GM12891 (cell line): ENCODE results near the gene TSPAN18.

Experiments
- DNase-seq: peaks from one replicate; pipeline ENCODE4 v3.0.0; 2011; ENCODE audit warnings: low spot score; ENCODE audit not compliant: insufficient read length
- FAIRE-seq: peaks from 2 replicates; lab custom pipeline; 2011; peaks lifted over from hg19 to GRCh38; lab: Jason Lieb, UNC
- PAX5 ChIP-seq: IDR thresholded peaks from 2 replicates; pipeline ENCODE4 v1.6.1; 2011; ENCODE audit warnings: low read length, moderate library complexity, mild to moderate bottlenecking; ENCODE audit not compliant: insufficient read depth, severe bottlenecking
- POLR2A ChIP-seq: IDR thresholded peaks from 2 replicates; pipeline ENCODE4 v1.6.1; 2011; ENCODE audit warnings: low read depth, low read length, control low read depth
- POLR2AphosphoS5 ChIP-seq: IDR thresholded peaks from 2 replicates; pipeline ENCODE4 v1.6.1; 2011; ENCODE audit warnings: low read depth, low read length, control low read depth
- POU2F2 ChIP-seq: IDR thresholded peaks from 2 replicates; pipeline ENCODE4 v1.6.1; 2011; ENCODE audit warnings: low read depth, mild to moderate bottlenecking, control low read depth, low read length, moderate library complexity
- SPI1 ChIP-seq: IDR thresholded peaks from 2 replicates; pipeline ENCODE4 v1.6.1; 2011; ENCODE audit warnings: low read depth, low read length, control low read depth
- TAF1 ChIP-seq: IDR thresholded peaks from 2 replicates; pipeline ENCODE4 v1.6.1; 2011; ENCODE audit warnings: low read depth, low read length, control low read depth

TSPAN18 gene

GRCh38 chr11:44766972-44767278 lies 40.2 kb downstream of the TSPAN18 start:
- TF ChIP-seq POLR2A (no peak), SPI1 (no peak), PAX5 (no peak), TAF1 (no peak), POLR2AphosphoS5 (no peak), POU2F2 (no peak)
- DNase-seq: no peak
- no peak for FAIRE-seq

- DNase-seq (no peak), FAIRE-seq (no peak)
- TF ChIP-seq SPI1 (no peak), TAF1 (no peak), PAX5 (no peak), POLR2AphosphoS5 (no peak), POLR2A (no peak), POU2F2 (no peak)
These were observed 40.7 kb downstream of the TSPAN18 start for GRCh38 chr11:44767421-44767820.

DNA sequence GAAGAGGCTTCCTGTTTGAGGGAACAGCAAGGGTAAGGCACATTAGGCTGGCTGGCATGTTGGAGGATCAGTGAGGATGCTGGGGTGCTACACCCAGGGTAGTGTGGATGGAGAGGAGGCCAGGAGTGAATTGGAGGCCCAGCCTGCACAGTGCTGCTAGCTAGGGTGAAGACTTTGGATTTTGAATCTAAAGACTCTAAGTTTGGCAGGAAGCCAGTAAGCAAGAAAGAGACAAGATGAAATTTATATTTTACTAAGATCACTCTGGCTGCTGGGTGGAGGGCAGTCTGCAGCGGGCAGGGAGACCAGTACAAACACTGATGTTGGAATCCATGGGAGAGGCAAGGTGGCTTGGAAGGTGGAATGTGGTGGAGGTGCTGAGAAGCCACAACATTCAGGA lies 43.6 kb downstream of the TSPAN18 start:
- no peak for FAIRE-seq
- no peak for DNase-seq
- no peak for TF ChIP-seq POU2F2
- no peak for TF ChIP-seq SPI1
- no peak for TF ChIP-seq PAX5
- TF ChIP-seq POLR2A: no peak
- TF ChIP-seq TAF1: no peak
- TF ChIP-seq POLR2AphosphoS5: no peak

DNA sequence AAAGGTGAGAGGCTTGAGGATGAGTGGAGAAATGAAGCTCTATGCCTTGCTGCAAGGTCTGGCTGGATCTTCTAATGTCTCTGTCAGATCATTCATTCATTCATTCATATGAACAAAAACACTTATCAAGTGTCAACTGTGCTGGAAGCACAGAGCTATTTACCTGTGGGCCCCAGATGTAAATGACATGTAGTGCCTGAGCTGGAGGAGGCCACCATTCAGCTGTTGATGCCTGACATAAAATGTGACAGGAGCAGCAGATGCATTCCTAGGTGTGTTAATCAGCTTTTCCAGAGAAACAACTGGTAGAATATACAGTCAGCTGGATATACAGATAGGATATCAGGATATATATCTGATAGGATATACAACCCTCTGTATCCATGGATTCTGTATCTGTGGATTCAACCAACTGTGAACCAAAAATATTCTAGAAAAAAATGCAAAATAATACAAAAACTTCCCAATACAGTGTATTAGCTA lies 44.5 kb downstream of the TSPAN18 start:
- no peak for TF ChIP-seq SPI1
- TF ChIP-seq POU2F2: no peak
- no peak for TF ChIP-seq POLR2A
- no peak for TF ChIP-seq PAX5
- TF ChIP-seq POLR2AphosphoS5: no peak
- TF ChIP-seq TAF1: no peak
- FAIRE-seq (no peak), DNase-seq (no peak)

DNA sequence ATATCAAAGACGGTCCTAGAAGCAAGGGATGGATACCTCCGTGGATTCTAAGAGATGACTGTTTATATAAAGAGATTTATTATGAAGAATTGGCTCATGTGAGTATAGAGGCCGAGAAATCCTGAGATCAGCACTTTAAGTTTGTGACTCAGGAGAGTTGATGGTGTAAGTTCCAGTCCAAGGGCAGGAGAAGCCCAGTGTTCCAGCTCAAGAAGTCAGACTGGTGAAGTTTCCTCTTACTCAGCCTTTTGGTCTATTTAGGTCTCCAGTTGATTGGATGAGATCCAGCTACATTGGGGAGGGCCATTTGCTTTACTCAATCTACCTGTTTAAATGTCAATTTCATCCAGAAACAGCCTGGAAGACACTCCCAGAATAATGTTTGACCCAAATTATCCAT lies 45.1 kb downstream of the TSPAN18 start:
- no peak for DNase-seq
- no peak for FAIRE-seq
- TF ChIP-seq SPI1 (no peak), POLR2AphosphoS5 (no peak), TAF1 (no peak), POLR2A (no peak), PAX5 (no peak), POU2F2 (no peak)

DNA sequence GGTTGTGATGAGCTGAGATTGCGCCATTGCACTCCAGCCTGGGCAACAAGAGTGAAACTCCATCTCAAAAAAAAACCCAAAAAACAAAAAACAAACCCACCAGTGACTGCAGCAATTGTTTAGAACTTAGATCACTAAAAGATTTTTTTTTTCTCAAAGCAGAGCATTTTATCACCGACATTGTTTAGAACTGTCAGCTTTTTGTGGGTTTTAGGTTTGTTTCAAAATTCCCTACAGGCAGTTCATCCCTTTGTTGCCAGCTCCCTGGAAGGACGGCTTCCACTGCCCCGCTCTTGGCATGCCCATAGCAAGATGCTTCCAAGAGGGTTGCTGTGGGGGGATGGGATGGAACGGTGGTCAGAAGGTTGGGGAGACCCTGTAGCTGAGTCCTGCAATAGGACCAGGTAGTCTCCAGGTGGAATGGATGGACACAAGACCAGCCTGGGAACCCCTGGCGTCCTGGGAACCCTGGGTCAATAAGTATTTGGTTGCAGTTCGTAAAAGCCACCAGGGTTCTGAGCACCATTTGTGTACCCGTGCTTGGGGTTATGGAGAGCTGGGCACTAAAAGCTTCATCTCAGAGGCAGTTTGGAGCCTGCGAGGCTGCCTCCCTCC lies 46.7 kb downstream of the TSPAN18 start:
- no peak for TF ChIP-seq TAF1
- no peak for TF ChIP-seq POLR2AphosphoS5
- TF ChIP-seq PAX5: no peak
- TF ChIP-seq POU2F2: no peak
- no peak for TF ChIP-seq POLR2A
- no peak for TF ChIP-seq SPI1
- DNase-seq (no peak), FAIRE-seq (no peak)

- no peak for FAIRE-seq
- TF ChIP-seq POLR2A (no peak), POLR2AphosphoS5 (no peak), SPI1 (no peak), PAX5 (no peak), TAF1 (no peak), POU2F2 (no peak)
- no peak for DNase-seq
These were observed 47.3 kb downstream of the TSPAN18 start for GRCh38 chr11:44774108-44774507.

DNA sequence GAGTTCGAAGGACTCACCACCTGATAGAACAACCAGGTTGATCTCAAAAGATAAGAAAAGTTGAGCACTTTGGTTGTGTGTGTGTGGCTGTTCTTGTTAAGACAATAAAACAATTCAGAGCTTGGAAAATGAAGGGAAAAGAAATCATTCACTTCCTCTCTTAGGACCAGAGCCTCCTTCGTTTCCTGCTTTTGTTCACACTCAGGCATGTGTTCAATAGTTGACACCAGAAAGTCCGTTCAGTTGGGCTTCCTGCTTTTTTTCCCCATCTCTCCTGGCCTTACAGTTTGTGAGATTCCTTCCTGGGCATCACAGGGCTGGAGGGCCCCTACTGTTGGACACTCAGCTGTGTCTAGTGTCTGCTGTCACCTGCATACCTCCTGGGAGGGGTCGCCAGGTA lies 48.0 kb downstream of the TSPAN18 start:
- no peak for FAIRE-seq
- no peak for DNase-seq
- no peak for TF ChIP-seq POLR2AphosphoS5
- TF ChIP-seq PAX5: no peak
- no peak for TF ChIP-seq POLR2A
- no peak for TF ChIP-seq SPI1
- no peak for TF ChIP-seq POU2F2
- TF ChIP-seq TAF1: no peak

GRCh38 chr11:44775366-44775984 lies 48.7 kb downstream of the TSPAN18 start:
- FAIRE-seq: peak; percentile 74
- peak; percentile 44 for DNase-seq
- TF ChIP-seq POLR2A (no peak), POLR2AphosphoS5 (no peak), PAX5 (no peak), TAF1 (no peak), POU2F2 (no peak), SPI1 (no peak)

DNA sequence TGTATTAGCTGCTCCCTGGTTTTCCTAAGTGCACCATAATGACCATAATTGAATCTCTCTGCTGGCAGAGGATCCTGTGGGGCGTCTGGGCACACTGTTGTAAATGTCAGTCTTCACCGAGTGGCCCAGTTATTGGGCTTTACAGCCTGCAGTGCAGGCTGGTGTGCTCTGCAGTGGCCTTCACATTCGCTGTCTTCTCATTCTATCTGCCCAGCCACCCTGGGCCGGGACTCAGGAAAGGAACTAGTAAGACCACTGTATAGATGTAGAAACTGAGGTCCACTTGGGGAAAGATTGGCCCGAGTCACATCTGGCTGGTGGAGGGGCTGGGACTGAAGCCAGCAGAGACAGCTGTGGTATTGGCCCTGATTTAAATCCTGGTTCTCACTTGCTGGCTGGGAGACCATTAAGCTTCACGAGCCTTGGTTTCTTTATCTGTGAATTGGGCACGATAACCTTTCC lies 49.3 kb downstream of the TSPAN18 start:
- TF ChIP-seq PAX5 (no peak), POU2F2 (no peak), SPI1 (no peak), POLR2A (no peak)
- FAIRE-seq: no peak
- DNase-seq: no peak
